Skeletal muscle satellite cell (primary cell): Measurements from ENCODE around the gene MYPOP.

Experiments used
- H3K27me3 ChIP-seq: 2 replicates; pipeline ENCODE4 v1.7.0; 2013; ENCODE audit warnings: low read length; ENCODE audit not compliant: control insufficient read depth, insufficient read depth
- H3K36me3 ChIP-seq: 2 replicates; pipeline ENCODE4 v1.7.0; 2013; ENCODE audit warnings: mild to moderate bottlenecking, control low read depth, low read length; ENCODE audit not compliant: insufficient read depth
- H3K4me1 ChIP-seq: 2 replicates; pipeline ENCODE4 v1.7.0; 2013; ENCODE audit warnings: low read length; ENCODE audit not compliant: control insufficient read depth, insufficient read depth
- H3K4me2 ChIP-seq: 2 replicates; pipeline ENCODE4 v1.7.0; 2013; ENCODE audit warnings: mild to moderate bottlenecking, low read length
- H3K4me3 ChIP-seq: 2 replicates; pipeline ENCODE4 v1.7.0; 2013; ENCODE audit warnings: low read length
- H3K9ac ChIP-seq: 2 replicates; pipeline ENCODE4 v1.7.0; 2013; ENCODE audit warnings: mild to moderate bottlenecking, low read depth, low read length, moderate library complexity
- H3K9me3 ChIP-seq: replicated peaks from 2 replicates; pipeline ENCODE4 v1.7.0; 2013; ENCODE audit warnings: mild to moderate bottlenecking, control low read depth, low read length

MYPOP gene

DNA sequence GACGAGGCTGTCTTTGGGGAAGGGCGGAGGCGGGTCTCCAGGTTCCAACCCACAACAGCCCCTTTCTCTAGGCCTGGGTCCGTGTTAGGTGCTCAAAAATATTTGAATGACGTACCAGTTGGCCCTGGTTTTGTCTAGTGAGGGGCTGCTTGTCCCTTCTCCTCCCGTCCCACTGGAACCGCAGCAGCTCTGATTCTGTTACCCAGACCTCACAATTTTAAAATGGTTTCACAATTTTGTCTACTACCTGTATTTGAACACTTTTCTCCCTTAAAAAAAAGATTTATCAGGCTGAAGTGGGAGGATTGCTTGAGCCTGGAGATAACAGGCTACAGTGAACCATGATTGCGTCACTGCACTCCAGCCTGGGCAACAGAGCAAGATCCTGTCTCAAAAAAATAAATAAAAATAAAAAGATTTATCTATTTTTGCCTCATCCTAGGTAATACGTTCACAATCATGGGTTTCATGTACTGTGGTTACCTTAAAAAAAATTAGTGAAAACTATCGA, 15.2 kb downstream of the MYPOP start:
- H3K27me3 ChIP-seq = no peaks in the 10 kb centered on the region
- no peaks in the 10 kb centered on the region for H3K9me3 ChIP-seq
- peak overlapping the region; percentile 74 for H3K4me3 ChIP-seq
- H3K9ac ChIP-seq = peak overlapping the region; percentile 87
- H3K36me3 ChIP-seq = peaks cover 8% of the 10 kb centered on the region
- peak overlapping the region; percentile 86 for H3K4me2 ChIP-seq
- peaks cover 31% of the 10 kb centered on the region for H3K4me1 ChIP-seq

GRCh38 chr19:45886427-45887199, 15.8 kb downstream of the MYPOP start:
- H3K4me3 ChIP-seq = peak overlapping the region; percentile 74
- H3K9me3 ChIP-seq = no peaks in the 10 kb centered on the region
- peak overlapping the region; percentile 87 for H3K9ac ChIP-seq
- peaks cover 31% of the 10 kb centered on the region for H3K4me1 ChIP-seq
- H3K27me3 ChIP-seq = no peaks in the 10 kb centered on the region
- H3K36me3 ChIP-seq = peaks cover 8% of the 10 kb centered on the region
- peak overlapping the region; percentile 86 for H3K4me2 ChIP-seq

DNA sequence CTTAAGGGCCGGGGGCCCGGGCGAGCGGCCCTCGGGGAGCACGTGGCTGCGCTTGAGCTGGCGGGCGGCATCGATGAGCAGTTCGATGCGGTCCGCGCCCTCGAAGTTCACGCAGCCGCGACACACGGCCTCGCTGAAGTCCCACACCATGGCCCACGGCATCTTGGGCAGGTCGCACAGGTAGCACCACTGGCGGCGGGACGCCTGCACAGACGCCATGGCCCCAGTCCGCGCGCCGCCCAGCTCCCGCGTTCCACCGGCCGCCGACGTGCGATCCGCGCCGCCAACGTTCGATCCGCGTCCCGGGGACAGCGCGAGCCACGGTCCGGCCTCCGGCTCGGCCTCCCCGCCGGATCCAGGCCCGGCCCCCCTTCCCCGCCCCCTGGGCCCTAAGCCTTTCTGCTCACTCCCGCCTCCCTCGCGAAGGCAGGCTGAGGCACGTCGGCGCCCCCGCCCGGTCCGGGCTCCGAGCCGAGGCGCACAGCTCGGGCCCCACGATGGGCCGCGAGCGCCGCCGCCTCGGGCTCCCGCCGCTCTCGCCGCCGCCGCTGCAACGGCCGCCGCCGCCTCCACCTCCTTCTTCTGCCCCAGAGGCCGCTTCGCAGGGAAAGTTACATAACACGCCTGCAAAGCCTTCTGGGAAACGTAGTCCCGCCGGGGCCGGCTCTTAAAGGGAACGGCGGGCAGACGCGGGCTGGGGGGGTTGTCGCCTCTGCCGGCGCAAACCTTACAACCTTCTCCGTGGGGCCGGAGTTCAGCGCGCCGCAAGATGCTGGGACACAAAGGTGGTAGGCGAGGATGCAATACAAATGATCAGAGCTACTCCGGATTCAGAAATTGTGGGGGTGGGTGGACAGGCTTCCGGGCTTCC, 16.6 kb downstream of the MYPOP start, which contains the start of gene IRF2BP1:
TSS of gene IRF2BP1 (minus strand) at position 586 of the 871 bp plus-strand sequence. CDS start at position 219, 367 bp downstream.
- H3K9ac ChIP-seq = peak within 1 kb of the TSS; percentile 87
- H3K4me2 ChIP-seq = peak within 1 kb of the TSS; percentile 86
- H3K4me1 ChIP-seq = peaks cover 31% of the 10 kb centered on the region
- no peaks in the 10 kb centered on the region for H3K9me3 ChIP-seq
- no peaks in the 10 kb centered on the region for H3K27me3 ChIP-seq
- H3K4me3 ChIP-seq = peak within 1 kb of the TSS; percentile 74
- H3K36me3 ChIP-seq = peaks cover 8% of the 10 kb centered on the region

GRCh38 chr19:45884682-45885555, 17.5 kb downstream of the MYPOP start:
- H3K4me1 ChIP-seq = peaks cover 31% of the 10 kb centered on the region
- H3K36me3 ChIP-seq = peaks cover 8% of the 10 kb centered on the region
- H3K4me3 ChIP-seq = peak overlapping the region; percentile 74
- no peaks in the 10 kb centered on the region for H3K27me3 ChIP-seq
- H3K9ac ChIP-seq = peak overlapping the region; percentile 87
- H3K4me2 ChIP-seq = peak overlapping the region; percentile 86
- H3K9me3 ChIP-seq = no peaks in the 10 kb centered on the region

DNA sequence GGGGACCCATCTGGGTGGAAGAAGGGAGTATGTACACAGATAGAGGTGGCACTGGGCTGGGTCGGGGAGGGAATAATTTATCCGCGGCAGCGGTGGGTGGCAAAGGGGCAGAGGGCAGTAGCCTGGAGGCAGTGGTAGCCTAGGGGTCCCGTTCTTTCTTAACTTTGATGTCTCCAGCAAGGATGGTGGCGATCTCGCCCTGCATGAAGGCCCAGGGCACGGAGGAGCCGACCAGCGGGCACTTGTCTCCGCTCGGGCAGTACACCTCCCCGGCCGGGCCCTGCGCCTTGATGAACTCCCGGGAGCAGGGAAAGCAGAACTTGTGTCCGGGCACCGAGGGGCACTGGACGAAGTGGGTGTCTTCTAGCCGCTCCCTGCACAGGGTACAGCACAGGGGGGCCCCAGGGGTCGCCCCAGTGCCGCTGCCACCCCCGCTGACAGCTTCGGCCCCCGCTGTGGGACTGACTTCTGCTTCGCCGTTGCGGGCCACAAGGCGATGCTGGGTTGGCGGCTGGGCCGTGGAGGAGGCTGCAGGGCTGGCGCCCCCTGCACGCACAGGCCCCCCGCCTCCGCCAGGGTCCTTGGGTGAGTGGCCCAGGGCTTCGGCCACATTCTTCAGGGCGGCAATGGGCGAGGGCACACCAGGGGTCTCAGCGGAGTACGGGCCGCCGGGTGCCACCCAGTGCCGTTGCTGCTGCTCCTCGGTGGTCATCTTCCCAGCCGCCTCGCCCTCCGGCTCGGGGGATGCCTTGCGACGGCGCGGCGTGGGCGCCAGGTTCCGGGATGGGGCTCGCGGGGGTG, 18.3 kb downstream of the MYPOP start:
- Histone ChIP-seq H3K4me3 (peak overlapping the region; percentile 74), H3K36me3 (peaks cover 8% of the 10 kb centered on the region), H3K9ac (no peak overlapping the region), H3K9me3 (no peaks in the 10 kb centered on the region), H3K4me1 (peaks cover 31% of the 10 kb centered on the region), H3K27me3 (no peaks in the 10 kb centered on the region), H3K4me2 (peak overlapping the region; percentile 86)

DNA sequence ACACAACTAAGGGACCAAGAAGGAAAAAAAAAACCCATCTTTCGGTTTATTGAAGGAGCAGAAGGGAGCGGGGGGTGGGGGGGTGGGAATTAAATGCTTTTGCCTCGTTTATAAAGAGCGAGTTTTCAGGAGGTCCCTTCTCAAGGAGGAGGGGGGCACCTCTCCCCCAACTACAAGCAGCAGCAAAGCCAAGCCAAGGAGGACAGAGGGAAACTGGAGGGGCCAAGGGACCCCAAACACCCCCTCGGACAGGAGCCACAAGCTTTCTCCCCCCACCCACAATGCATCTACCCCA, 18.9 kb downstream of the MYPOP start:
- Histone ChIP-seq H3K4me2 (peak overlapping the region; percentile 31), H3K27me3 (no peaks in the 10 kb centered on the region), H3K9me3 (no peaks in the 10 kb centered on the region), H3K4me3 (no peak overlapping the region), H3K36me3 (peaks cover 8% of the 10 kb centered on the region), H3K4me1 (peaks cover 31% of the 10 kb centered on the region), H3K9ac (no peak overlapping the region)

DNA sequence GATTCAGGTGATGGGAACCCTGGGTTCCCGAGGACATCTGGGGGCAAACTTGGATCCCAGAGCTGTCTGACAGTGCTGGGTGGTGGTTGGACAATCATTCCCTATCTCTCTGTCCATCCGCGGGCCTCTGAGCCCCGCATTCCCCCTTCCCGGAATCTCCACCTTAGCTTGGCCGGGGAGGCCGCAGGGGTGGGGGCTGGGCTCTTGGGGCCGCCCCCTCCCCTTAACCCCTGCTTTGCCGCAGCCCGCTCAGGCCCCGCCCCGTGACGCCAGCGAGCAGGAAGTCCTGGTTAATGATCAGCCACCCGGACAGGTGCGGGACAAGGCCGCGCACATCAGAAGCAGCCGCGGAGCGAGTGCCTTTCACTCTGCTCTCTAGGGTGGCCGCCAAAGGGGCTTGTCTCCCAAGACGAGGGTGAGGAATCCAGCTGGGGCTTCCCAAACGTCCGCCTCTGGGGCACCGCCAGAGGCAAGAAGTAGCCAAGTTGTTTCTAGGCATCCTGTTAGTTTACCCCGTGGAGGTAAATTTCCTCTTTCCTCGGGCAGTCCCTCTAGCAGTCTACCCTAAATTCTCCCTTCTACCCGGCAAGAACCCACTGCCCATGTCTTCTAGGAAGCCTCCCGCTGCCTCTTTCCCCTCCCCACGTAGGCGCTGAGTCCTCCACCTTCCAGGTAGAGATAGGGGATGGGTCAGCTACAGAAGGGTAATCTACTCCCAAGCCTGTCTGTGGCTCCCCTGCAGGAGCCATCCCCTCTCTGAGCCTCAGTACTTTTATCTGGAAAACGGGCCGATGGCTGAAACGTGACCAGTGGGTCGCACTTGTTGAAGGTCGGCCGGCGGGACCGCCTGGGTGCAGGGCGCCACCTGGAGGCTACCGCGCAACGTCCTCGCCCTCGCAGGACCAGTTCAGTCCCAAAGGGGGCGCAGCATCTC, 19.5 kb downstream of the MYPOP start:
- Histone ChIP-seq H3K9me3 (no peaks in the 10 kb centered on the region), H3K4me3 (no peak overlapping the region), H3K9ac (no peak overlapping the region), H3K4me2 (peak overlapping the region; percentile 25), H3K4me1 (peaks cover 31% of the 10 kb centered on the region), H3K27me3 (no peaks in the 10 kb centered on the region), H3K36me3 (peaks cover 8% of the 10 kb centered on the region)

GRCh38 chr19:45881909-45882528, 20.4 kb downstream of the MYPOP start:
- no peaks in the 10 kb centered on the region for H3K27me3 ChIP-seq
- H3K4me1 ChIP-seq = peaks cover 28% of the 10 kb centered on the region

DNA sequence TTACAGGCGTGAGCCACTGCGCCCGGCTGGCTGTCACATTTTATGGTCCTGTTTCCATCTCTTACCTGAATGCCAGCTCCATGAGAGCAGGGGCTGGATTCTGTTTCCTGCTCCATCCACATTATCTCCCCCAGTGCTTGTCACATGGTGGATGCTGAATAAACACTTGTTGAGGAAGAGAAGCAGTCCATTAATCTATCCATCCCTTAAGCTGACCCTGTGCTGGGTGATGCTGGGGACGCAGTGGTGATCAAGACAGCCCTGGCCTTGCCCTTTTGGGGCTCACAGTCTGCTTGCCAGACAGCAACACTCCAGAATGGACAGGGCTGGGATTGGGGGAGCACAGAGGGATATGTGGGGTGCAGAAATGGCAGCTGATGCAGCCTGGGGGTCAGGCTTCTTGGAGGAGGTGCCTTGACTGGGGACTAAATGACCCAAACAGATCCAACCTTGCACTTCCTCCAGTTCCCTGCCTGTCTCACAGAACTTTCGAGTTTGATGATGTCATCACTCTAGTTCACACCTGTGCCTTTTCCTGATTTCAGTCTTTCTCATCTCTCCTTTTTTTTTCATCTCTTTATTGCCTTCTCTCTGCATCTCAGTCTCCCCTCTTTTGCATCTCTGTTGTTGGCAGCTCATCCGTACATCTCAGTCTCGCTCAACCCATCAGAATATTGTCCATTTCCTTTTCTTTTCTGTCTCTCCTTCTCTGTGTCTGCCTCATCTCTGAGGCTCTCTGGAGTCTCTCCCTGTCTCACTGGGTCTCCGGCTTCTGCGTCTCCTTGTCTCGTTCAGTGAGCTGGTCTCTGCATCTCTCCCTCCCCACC, 21.1 kb downstream of the MYPOP start:
- H3K9me3 ChIP-seq = no peaks in the 10 kb centered on the region
- H3K4me3 ChIP-seq = no peak overlapping the region
- H3K27me3 ChIP-seq = peaks cover 1% of the 10 kb centered on the region
- H3K9ac ChIP-seq = no peak overlapping the region
- H3K36me3 ChIP-seq = peaks cover 8% of the 10 kb centered on the region
- H3K4me1 ChIP-seq = peaks cover 24% of the 10 kb centered on the region
- H3K4me2 ChIP-seq = no peak overlapping the region

More at GRCh38 chr19:45881909-45882528, 20.4 kb downstream of the MYPOP start:
- Histone ChIP-seq H3K9ac (no peak overlapping the region), H3K9me3 (no peaks in the 10 kb centered on the region), H3K4me3 (no peak overlapping the region), H3K4me2 (no peak overlapping the region), H3K36me3 (peaks cover 8% of the 10 kb centered on the region)
